NCI-H1930 (cell line): Measurements from ENCODE around the gene SORBS1.

ENCODE experiments used
- DNase-seq, 2 experiments: peaks; one replicate each; lab custom pipeline; 2025; lab: John Stamatoyannopoulos, UW

Gene SORBS1

DNA sequence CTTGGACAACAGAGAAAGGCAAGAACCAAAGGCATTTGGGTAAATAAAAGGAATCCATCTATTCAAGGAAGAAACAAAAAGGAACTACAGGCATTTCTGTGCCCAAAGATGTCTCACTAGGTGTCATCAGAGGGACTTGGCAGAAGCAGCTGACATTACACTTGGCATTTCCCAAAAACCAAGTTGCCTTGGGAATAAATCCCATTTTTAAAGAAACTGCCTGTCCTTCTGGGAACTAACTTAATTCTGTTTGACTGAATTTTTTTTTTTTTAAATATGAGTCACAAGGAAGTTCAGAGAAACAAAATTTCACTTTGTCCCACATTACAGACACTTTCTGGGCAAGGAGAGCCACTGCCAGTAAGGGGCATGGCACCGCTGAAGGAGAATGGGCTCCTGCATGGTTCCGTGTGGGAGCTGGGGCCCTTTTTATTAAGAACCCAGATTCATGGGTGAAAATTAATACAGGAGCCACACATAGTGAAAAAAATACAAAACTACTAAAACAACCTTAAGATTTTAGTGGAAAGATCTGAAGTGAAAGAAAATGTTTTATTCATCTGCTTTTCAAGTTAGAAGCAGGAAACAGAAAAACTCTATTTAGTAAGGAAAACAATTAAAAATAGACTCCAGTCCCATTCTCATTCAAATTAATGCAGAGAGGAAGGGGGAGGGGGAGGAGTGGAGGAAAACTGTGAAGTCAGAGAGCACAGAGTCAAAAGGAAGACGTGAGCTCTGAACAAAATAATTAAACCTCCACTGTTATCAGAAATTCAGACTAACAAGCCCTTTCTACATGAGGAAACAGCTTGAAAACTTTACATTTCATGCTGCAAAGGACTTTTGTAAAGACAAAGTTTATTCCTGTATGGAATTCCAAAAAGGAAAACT is 151.9 kb downstream of the SORBS1 start:
- DNase-seq, result no peak

DNA sequence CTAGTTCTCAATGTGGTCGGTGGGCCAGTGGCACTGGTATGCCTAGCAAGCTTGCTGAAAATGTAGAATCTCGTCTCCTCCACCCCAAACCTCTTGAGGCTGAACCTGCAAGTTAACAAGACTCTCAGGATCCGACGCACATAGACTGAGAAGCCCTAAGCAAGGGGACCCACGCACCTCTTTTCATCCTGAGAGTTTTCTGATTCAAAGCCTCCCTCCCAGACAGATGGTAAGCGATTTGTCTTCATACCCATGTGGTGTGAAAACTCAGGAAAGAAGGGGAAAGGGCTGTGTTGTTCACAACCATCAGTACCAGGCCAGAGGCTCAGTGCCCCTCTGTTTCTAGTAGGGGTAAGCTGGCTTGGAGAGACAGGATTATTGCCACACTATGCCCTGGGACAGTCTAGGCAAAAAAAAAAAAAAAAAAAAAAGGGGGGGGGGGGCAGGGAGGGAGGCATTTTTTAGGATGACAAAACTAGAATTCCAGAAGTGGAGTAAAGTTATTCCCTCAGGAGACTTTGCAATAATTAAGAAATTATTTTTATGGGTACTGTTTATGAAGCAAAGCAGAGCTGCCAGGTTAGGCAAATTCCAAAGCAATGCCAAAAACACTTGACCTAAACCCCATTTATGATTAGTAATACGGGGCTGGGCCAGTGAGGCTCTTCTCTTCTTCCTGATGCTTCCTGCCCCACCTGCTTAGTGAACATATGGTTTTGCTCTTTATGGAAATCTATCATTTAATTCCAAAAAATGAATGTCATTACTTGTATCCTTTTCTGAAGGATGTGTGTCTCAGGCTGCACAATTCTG is 152.8 kb downstream of the SORBS1 start:
- no peak for DNase-seq

DNA sequence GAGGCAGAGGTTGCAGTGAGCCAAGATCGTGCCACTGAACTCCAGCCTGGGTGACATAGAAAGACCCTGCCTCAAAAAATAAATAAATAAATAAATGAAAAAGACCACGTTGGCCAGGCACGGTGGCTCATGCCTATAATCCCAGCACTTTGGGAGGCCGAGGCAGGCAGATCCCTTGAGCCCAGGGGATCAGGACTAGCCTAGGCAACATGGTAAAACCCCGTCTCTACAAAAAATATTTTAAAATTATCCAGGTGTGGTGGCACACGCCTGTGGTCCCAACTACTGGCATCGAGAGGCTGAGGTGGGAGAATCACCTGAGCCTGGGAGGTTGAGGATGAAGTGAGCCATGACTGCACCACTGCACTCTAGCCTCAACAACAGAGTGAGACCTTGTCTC is 153.6 kb downstream of the SORBS1 start:
- DNase-seq, result no peak

DNA sequence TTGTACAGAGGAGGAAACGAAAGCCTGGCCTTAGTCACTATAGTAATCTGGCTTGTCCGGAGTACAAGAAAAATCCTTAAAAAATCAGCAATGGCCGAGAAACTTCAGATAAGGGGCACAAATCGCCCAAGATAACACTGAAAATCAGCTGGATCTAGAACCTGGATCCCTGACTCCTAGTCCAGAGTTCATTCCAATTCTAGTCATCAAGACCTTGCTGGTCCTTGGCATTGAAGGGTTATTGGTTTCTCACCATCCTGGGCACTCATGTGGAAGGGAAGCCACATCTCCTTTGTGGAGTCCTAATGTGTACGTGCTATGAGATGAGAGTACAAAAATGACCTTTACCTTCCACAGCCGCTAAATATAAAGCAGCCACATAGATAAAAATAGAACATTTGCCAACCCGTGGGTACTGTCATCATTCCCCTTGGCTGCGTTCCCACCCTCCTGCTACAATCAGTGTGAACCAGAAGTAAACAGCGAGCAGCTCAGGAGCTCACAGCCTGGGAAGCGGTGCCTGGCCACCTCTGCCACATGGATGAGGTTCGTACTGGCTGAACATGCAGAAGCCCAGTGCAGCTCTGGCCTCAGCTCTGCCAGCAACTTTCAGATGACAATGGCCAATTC is 154.4 kb downstream of the SORBS1 start:
- DNase-seq, result no peak

DNA sequence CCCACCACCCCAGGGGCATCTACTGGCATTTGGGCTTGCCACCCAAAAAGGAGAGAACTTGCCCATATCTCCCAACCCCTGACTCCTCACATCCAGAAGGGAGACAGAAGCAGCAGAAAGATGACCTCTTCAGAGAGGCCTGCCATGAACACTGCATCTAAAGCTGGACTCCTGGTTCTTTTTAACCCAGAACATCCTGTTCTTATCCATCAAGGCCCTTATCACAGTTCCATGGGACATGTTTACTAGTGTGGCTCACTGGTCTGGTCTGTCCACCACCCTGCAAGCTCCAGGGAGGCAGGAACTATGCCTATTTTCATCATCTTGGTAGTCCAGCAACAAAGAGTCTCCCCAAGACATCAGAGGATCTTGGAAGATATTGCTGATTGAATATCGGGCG is 155.5 kb downstream of the SORBS1 start:
- DNase-seq, result no peak

DNA sequence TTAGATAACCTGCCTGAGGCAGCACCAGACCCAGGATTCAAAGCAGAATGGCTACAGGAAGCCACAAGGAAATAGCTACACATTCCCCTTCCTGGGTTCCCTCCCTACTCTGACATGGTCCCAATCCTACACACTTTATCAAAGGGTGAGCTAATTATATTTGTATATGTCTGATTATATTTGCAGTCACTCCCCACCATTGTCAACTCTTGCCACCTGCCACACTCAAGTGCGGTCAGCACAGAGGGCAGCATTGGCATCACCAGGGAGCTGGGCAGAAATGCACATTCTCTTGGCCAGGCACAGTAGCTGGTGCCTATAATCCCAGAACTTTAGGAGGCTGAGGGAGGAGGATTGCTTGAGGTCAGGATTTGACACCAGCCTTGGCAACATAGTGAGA is 156.3 kb downstream of the SORBS1 start:
- no peak for DNase-seq

DNA sequence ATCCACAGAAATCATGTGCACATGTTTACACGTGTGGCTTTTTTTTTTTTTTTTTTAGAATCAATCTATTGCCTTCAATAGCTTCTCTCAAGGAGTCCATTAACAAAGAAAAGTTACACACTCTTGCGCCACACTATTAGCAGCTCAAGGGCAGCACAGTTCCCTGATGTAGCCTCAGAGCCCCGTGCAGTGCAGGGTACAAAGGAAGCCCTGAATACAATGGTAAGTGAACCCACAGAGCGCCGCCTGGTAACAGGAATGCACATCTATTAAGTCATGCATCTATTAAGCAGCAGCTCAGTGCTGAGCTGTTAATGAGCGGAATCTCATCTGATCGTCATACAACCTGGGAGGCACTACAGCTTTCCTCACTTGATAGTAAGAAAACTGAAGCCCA is 156.7 kb downstream of the SORBS1 start:
- DNase-seq, result no peak

DNA sequence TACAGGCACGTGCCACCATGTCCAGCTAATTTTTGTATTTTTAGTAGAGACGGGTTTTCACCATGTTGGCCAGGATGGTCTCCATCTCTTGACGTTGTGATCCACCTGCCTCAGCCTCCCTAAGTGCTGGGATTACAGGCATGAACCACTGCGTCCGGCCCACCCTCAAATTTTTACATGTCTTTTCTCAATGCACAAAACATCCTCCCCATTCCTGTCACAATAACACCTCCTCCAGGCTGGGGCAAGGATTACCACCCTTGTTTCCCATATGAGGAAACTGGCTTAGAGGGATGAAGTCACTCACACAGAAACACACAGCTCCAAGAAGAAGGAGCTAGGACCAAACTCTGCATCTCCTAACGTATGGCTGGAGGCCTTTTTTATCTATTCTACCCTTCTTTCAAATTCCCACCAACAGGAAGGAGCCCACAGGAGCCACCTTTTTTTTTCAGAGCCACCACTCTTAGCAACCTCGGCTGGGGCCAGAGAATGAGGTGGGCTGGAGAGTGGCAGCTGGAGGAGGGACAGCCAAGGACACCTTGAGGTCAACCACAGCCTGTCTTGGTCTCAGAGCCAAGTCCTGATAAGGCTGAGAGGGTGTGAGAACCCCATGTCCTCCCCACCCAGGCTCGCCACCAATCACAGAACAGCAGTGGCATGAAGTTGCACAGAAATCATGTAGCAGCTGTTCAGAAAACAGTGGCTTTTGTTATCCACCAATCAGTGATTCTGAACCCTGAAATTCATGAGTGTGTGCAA is 157.3 kb downstream of the SORBS1 start:
- no peak for DNase-seq

DNA sequence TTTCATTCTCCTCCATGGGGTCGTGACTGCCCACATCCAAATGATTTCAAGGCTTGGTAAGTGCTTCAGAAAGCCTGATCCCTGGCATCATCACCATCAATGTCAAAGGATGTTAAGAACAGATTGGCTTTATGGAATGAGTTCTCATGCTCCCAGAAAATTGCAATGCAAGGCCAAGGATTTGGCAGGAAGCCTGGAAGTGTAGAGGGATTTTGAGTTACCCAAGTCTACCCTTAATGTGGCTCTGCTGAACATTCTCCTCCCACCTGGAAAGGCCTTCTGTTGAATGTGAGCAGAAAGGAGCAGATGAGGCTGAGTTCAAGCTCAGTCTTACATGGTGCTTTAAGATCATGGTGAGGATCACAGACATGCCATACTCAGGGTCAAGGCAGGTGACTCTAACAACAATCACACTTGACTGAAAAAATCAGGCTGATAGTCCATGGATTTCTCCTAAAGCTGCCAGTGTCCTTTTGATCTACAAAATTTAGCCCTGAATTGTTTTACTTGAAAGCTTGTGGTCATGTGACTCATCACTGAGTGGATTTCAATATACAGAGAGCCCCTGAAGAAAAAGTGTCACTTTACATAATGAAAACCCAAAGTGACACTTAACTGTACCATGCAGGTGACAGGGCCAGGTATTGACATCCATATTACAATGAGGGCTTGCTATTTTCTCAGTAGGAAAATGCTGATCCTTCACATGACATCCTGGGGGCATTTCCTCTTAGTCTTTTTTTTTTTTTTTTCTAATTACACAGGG is 159.3 kb downstream of the SORBS1 start:
- DNase-seq, result no peak

DNA sequence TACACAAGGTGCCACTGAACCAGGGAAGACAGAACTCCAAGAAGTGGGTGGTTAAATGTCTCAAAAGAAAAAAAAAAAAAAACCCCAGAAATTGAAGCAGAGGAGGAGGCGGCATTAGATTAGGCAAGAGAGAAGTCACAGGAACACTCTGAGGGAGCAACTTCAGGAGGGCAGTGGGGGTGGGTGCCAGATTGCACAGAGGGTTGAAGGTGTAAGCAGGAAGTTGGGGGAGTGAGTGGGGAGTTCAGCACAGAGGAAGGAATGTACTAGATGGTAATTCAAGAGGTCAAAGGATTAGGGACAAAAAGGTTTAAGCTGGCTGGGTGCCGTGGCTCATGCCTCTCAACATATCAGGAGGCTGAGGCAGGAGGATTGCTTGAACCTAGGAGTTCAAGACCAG is 160.4 kb downstream of the SORBS1 start:
- no peak for DNase-seq

DNA sequence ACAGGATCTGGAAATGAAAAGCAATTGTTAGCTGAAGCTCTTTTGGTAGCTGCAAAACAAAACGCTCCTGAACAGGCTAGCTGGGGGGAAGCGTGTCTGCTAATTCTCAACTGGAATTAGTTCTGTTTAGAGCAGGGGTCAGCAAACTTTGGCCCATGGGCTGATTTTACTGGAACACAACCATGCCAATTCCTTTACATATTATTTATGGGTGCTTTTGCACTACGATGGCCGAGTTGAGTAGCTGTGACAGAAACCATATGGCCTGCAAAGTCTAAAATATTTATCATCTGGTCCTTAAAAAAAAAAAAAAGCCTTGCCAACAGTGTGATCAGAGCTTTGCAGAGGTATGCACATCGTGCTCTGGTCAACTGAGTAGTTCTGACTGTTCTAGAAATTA is 162.0 kb downstream of the SORBS1 start:
- DNase-seq, result no peak

DNA sequence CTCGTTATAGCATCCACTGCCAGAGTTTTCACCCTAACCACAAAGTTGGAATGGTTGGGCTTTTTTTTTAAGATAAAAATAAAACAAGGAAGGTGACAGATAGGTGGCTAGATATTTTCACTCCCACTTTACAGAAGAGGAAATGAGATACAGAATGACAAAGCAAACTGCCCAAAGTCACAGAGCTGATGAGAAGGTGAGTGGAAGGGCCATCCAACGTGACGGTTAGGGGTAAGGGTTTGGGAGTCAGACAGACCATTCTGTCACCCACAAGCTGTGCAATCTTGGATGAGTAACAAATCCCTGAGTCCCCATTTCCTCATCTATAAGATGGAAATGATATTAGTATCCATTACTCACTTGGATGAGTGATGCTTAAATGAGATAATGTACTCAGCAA is 163.4 kb downstream of the SORBS1 start:
- no peak for DNase-seq

DNA sequence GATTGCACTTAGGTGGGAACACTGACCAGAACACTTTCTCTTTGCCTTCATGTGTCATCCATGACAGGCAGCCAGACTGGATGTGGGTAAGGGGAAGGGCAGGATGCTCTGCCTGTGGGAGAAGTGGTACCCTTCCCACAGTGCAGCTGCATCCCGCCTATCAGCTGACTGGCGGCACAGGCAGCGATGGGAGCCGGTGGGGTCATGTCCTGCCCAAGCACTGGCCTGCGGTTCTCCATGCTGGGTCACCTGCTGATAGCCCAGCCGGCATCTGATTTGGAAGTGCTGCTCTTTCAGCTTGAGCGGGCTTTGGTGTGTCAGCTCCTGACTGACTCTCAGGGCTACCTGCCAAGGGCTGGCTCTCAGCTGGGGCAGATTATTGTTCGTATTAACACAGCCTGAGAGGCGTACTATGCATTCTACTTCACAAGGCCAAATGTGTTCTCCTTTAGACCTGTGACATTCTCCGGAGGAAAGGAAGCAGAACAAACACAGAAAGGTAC is 165.2 kb downstream of the SORBS1 start:
- DNase-seq, result no peak

DNA sequence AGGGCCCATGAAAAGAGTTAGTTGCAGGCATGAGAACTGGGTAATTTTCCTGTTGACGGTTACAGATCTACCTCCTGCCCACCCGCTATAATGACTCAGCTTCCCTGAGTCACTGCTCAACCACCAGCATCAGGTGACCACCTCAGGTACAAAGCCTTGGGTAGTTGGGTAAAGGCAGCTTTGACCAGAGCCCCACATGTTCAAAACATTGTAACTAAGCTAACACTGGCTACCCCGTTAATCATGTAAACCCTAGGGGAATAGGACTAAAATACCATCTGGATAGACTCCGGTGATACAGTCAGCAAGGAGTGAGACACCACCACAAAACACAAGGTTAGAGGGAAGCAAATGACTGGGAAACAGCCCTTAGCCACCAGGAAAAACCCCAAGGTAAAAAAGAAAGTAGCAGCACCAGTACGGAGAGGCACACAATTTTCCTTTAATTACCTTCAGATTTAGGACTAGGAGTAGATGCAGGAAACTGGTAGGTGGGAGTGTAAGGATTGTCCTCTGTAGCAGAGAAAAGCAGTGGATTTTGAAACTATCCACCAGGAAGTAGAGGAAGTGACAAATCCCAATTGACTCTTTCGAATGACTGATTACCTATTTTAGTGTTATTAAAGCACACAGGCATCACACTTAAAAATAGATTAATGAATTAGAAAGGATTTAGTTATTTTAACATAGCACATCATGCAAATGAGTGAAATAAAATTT is 166.8 kb downstream of the SORBS1 start:
- DNase-seq, result no peak

DNA sequence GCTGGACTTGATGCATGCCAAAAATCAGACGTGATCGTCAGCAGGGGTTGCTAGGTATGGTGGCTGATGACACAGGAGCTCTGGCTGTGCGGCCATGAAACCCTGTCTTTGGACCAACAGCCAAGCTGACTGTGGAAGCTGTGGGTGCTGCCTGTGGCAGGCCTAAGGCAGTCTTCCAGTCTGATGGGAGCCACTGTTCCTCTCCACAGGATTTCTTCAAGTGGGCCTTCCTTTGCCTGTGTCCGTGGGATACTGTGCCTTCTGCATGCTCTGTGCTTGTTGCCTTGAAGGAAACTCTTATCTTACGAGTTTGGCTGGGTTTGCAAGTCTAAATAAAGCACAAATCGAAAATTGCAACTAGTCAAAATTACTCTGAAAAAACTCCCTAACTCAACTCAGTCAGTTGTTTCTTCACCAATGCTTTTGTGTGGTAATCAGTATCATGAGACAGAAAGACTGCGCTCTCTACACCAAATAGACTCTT is 168.4 kb downstream of the SORBS1 start:
- DNase-seq, result no peak

DNA sequence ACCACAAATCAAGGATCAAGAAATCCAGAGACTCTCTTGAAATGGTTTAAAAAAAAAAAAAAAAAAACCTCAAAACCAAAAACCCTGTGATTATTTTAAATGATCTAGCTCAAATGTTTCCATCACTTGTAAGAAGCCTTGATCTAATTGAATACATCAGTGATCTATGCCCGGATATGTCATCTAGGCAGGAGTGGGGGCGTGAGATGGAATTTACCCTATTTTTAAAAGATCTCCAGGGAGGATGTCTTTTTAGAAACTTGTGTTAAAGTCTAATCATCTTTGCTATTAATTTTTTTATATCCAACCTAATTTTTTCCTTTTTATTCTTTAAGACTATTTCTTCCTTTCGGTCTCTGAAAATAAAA is 169.0 kb downstream of the SORBS1 start:
- DNase-seq, result no peak

DNA sequence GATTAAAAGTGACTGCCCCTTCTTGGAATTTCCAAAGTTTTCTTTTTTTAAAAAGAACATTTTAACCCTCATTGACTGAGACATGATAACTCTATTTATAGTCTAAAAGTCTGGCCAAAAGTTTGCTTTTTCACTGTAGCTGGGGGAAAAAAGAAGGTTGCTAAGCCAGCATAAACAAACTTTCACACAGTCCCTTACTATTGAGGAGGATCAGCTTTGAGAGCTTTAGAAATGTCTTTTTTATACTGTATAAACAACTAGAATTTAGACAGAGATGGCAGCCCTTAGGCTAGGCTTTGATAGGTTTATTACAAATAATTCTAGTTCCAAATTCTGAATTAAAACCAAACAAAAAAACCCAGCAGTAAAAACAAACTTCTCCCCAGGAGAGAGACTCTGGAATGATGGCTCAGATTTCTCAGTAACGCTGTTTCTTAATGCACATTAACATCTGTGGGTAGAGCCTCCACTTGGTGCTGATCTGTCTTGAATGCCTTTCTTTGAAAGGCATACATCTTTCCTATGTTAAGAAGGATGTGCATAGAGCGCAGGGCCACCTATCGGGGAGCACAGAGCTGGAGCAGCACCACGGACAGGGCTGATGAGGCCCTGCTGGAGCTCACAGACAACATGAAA is 169.5 kb downstream of the SORBS1 start:
- no peak for DNase-seq

DNA sequence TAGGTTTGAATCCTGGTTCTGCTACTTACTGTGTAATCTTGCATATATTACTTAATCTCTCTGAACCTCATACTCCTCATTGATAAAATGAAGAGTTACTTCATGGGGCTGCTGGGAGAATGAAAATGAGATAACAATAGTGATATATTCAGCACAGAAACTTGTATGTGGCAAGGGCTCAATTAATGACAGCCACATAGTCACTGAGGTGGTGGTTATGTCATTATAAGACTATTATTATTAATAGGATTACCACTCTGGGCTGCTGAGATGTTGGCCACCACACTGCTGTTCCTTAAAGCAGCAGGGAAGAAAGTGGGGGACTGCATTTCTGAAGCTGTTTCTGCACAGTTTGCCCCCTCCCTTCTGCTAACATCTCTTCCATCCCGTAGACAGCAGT is 170.0 kb downstream of the SORBS1 start:
- DNase-seq, result no peak

DNA sequence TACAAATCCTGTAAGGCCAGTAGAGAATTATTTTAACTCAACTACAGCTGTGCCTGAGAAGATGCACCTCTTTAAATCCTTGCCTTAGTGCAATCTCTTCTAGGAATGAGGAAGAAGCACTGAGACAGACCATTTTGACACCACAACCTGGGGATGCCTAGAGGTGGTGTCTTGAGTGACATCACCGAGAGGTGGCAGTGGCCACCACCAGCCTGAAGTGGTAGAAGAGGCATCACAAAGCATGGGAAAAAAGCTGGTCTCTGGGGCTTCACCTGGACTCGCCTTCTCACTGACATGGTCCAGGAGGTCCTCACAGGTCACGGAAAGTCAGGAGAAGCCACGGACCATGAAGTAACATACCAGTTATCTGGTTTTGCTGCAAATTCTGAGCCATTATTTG is 171.2 kb downstream of the SORBS1 start:
- no peak for DNase-seq

DNA sequence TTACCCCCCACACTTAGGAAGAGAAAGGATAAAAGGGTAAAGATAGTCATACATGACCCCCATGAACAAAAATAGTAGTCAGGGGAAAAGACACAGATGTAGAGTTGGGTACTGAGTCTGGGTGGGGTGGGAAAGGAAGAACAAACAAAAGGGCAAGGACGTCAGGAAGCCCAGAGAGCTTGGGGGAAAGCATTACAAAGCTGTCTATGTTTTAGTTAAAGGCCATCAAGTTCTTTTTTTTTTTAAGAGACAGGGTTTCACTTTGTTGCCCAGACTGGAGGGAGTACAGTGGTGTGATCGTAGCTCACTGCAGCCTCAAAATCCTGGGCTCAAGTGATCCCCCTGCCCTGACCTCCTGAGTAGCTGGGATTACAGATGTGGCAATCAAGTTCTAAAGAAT is 172.0 kb downstream of the SORBS1 start:
- no peak for DNase-seq
